Cardiac muscle cell (in vitro differentiated cells and primary cell): ENCODE measurements around the gene PRRG3. TPM values are rescaled to one million over a fixed set of nuclear protein-coding genes. Genes with fewer than 3 reads are reported as not detected.
A peak's percentile ranks its signal among the peaks of the same experiment; 100 is the strongest.

Experiments used
- DNase-seq, 2 donors: peaks; one replicate each; pipeline versions ENCODE4 v3.0.0 to v3.0.0-alpha.2; 2010 to 2017; ENCODE audit warnings: low read depth in 1 of 2, low spot score in 1 of 2
- H3K27ac ChIP-seq: fragments of 200-600 bp; sonication (generic); 2 replicates; pipeline ENCODE4 v1.5.1; 2016
- H3K27me3 ChIP-seq: fragments of 200-600 bp; sonication (generic); 2 replicates; pipeline ENCODE4 v1.6.0; 2016; ENCODE audit warnings: control low read depth
- H3K36me3 ChIP-seq: fragments of 200-600 bp; sonication (generic); 2 replicates; pipeline ENCODE4 v1.5.1; 2016; ENCODE audit warnings: control low read depth
- H3K4me1 ChIP-seq: fragments of 200-600 bp; sonication (generic); 2 replicates; pipeline ENCODE4 v1.8.1; 2017; ENCODE audit warnings: low read depth, mild to moderate bottlenecking, mixed run types
- H3K4me3 ChIP-seq: fragments of 200-600 bp; sonication (generic); 2 replicates; pipeline ENCODE4 v1.5.1; 2016; ENCODE audit warnings: mild to moderate bottlenecking
- H3K9me3 ChIP-seq: fragments of 200-600 bp; sonication (generic); 2 replicates; pipeline ENCODE4 v1.5.1; 2017; ENCODE audit warnings: low read depth, mild to moderate bottlenecking, control low read depth
- CTCF ChIP-seq: IDR thresholded peaks from 2 replicates; pipeline ENCODE4 v1.5.1; 2012; ENCODE audit warnings: low read depth, mild to moderate bottlenecking, low read length
- polyA plus RNA-seq: library from polyadenylated mRNA; unstranded; fragments of >200 nt; fragmentation: Nextera tagmentation; extraction: Ambion mirVana; gene quantifications from 2 replicates; pipeline ENCODE4 v1.2.1, GENCODE V29; 2016
- total RNA-seq: library from RNA; depleted of rRNA; stranded (reverse); fragments of >200 nt; gene quantifications from 2 replicates; pipeline ENCODE4 v1.2.3, GENCODE V29; 2016

PRRG3 gene
- total and polyA plus RNA-seq, 2 experiments from 2014 or later: 5.6 to 10.6 TPM

- TF ChIP-seq CTCF: no peak
These were observed 6.9 kb downstream of the PRRG3 start for GRCh38 chrX:151702026-151702714.

GRCh38 chrX:151702741-151703340, 7.6 kb downstream of the PRRG3 start:
- Histone ChIP-seq H3K36me3 (no peaks in the 10 kb centered on the region), H3K4me1 (peaks cover 14% of the 10 kb centered on the region), H3K9me3 (no peaks in the 10 kb centered on the region), H3K4me3 (no peak overlapping the region), H3K27ac (peak overlapping the region; percentile 46), H3K27me3 (no peaks in the 10 kb centered on the region)
- DNase-seq: no peak
- no peak for TF ChIP-seq CTCF

More at GRCh38 chrX:151702026-151702714, 6.9 kb downstream of the PRRG3 start:
- no peak for DNase-seq
- Histone ChIP-seq H3K36me3 (no peaks in the 10 kb centered on the region), H3K27ac (no peak overlapping the region), H3K4me1 (peaks cover 14% of the 10 kb centered on the region), H3K9me3 (no peaks in the 10 kb centered on the region), H3K27me3 (no peaks in the 10 kb centered on the region), H3K4me3 (no peak overlapping the region)

GRCh38 chrX:151703487-151703886, 8.2 kb downstream of the PRRG3 start:
- Histone ChIP-seq H3K9me3 (no peaks in the 10 kb centered on the region), H3K36me3 (no peaks in the 10 kb centered on the region), H3K27me3 (no peaks in the 10 kb centered on the region), H3K4me1 (peaks cover 14% of the 10 kb centered on the region), H3K27ac (peak overlapping the region; percentile 46), H3K4me3 (no peak overlapping the region)
- no peak for TF ChIP-seq CTCF
- peak in 1 of 2 donors; percentile 56 for DNase-seq

- H3K9me3 ChIP-seq: no peaks in the 10 kb centered on the region
- no peak for TF ChIP-seq CTCF
These were observed 8.9 kb downstream of the PRRG3 start for GRCh38 chrX:151704041-151704663.

GRCh38 chrX:151708821-151709220, 13.6 kb downstream of the PRRG3 start:
- Histone ChIP-seq H3K9me3 (no peaks in the 10 kb centered on the region), H3K4me3 (no peak overlapping the region), H3K36me3 (no peaks in the 10 kb centered on the region), H3K27ac (no peak overlapping the region), H3K27me3 (no peaks in the 10 kb centered on the region), H3K4me1 (peaks cover 10% of the 10 kb centered on the region)
- no peak for DNase-seq
- no peak for TF ChIP-seq CTCF

More at GRCh38 chrX:151704041-151704663, 8.9 kb downstream of the PRRG3 start:
- peak overlapping the region; percentile 57 for H3K27ac ChIP-seq
- H3K4me1 ChIP-seq: peaks cover 14% of the 10 kb centered on the region
- no peaks in the 10 kb centered on the region for H3K36me3 ChIP-seq
- no peaks in the 10 kb centered on the region for H3K27me3 ChIP-seq
- no peak for DNase-seq
- H3K4me3 ChIP-seq: no peak overlapping the region
